Mucosa of stomach (tissue), 1 donor: ENCODE measurements around the gene ZNRF1.
"Not testable (repeated sequence)": the region's sequence is repeated elsewhere in the genome, so short reads cannot be mapped to it uniquely, and the experiment has no call there.

Experiments
- H3K27me3 ChIP-seq: one replicate; pipeline ENCODE4 v1.7.0; 2013; ENCODE audit warnings: mild to moderate bottlenecking, low read length; ENCODE audit not compliant: control insufficient read depth, insufficient read depth
- H3K36me3 ChIP-seq: one replicate; pipeline ENCODE4 v1.7.0; 2013; ENCODE audit warnings: low read length; ENCODE audit not compliant: control insufficient read depth, insufficient read depth
- H3K4me1 ChIP-seq: one replicate; pipeline ENCODE4 v1.7.0; 2013; ENCODE audit warnings: mild to moderate bottlenecking, low read length; ENCODE audit not compliant: control insufficient read depth, insufficient read depth
- H3K4me3 ChIP-seq: one replicate; pipeline ENCODE4 v1.7.0; 2013; ENCODE audit warnings: low read length
- H3K9ac ChIP-seq: one replicate; pipeline ENCODE4 v1.7.0; 2013; ENCODE audit warnings: mild to moderate bottlenecking, low read length, moderate library complexity
- H3K9me3 ChIP-seq: one replicate; pipeline ENCODE4 v1.7.0; 2013; ENCODE audit warnings: mild to moderate bottlenecking, low read length, moderate library complexity; ENCODE audit not compliant: control insufficient read depth
- donor health status: Pancreatic carcinoma.

ZNRF1 gene

DNA sequence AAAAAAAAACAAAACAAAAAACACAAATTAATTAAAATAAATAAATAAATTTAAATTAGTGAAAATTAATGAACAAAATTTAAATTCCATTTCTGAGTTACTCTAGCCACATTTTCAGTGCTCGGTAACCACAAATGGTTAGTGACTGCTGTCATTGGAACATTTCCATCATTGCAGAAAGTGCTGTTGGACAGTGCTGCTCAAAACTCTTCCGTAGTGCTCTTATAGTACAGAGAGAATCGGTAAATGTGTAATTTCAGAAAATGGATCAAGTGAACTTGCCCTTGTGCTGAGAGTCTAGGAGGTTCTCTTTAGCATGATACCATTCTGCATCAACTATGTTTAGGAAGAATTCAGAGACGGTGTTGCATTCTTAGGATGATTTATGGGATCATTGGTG is 23.7 kb downstream of the ZNRF1 start:
- Histone ChIP-seq H3K9me3 (no peaks in the 10 kb centered on the region), H3K9ac (no peak overlapping the region), H3K4me3 (no peak overlapping the region), H3K27me3 (no peaks in the 10 kb centered on the region), H3K36me3 (no peaks in the 10 kb centered on the region), H3K4me1 (peaks cover 23% of the 10 kb centered on the region)

DNA sequence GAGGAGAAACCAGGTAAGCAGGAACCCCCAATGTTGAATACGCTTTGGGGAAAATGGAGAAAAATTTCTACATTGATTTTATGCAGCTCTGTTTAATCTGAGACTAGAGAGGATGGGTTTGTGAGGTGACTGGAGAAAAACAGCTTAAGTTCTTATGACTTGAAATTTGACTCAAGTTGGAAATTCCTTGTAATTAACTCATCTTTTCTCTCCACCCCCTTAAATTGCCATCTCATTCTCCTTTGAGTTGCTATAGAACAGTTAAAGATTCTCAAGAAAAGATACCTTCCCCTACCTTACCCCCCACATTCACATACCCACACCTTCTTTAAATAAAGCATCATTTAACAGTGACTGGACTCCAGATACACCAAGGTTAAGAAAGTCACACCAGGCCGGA is 24.2 kb downstream of the ZNRF1 start:
- H3K9me3 ChIP-seq: no peaks in the 10 kb centered on the region
- H3K4me1 ChIP-seq: peaks cover 23% of the 10 kb centered on the region
- H3K9ac ChIP-seq: no peak overlapping the region
- no peaks in the 10 kb centered on the region for H3K27me3 ChIP-seq
- H3K4me3 ChIP-seq: no peak overlapping the region
- H3K36me3 ChIP-seq: no peaks in the 10 kb centered on the region

GRCh38 chr16:75024182-75024581 is 25.4 kb downstream of the ZNRF1 start:
- no peak overlapping the region for H3K9ac ChIP-seq
- no peak overlapping the region for H3K4me3 ChIP-seq
- H3K4me1 ChIP-seq: peaks cover 19% of the 10 kb centered on the region
- no peaks in the 10 kb centered on the region for H3K27me3 ChIP-seq
- no peaks in the 10 kb centered on the region for H3K36me3 ChIP-seq
- H3K9me3 ChIP-seq: no peaks in the 10 kb centered on the region

- H3K9ac ChIP-seq: no peak overlapping the region
- peaks cover 19% of the 10 kb centered on the region for H3K4me1 ChIP-seq
- no peaks in the 10 kb centered on the region for H3K9me3 ChIP-seq
- no peaks in the 10 kb centered on the region for H3K36me3 ChIP-seq
- no peaks in the 10 kb centered on the region for H3K27me3 ChIP-seq
- no peak overlapping the region for H3K4me3 ChIP-seq
These were observed 25.8 kb downstream of the ZNRF1 start for GRCh38 chr16:75024594-75024993.

GRCh38 chr16:75025761-75026160 is 26.9 kb downstream of the ZNRF1 start:
- Histone ChIP-seq H3K4me3 (no peak overlapping the region), H3K9me3 (no peaks in the 10 kb centered on the region), H3K4me1 (peaks cover 19% of the 10 kb centered on the region), H3K9ac (no peak overlapping the region), H3K36me3 (no peaks in the 10 kb centered on the region), H3K27me3 (no peaks in the 10 kb centered on the region)

GRCh38 chr16:75026239-75026891 is 27.5 kb downstream of the ZNRF1 start:
- H3K9ac ChIP-seq, H3K36me3 ChIP-seq, H3K4me3 ChIP-seq, H3K27me3 ChIP-seq, H3K9me3 ChIP-seq: not testable (repeated sequence)
- H3K4me1 ChIP-seq: peaks cover 19% of the 10 kb centered on the region

DNA sequence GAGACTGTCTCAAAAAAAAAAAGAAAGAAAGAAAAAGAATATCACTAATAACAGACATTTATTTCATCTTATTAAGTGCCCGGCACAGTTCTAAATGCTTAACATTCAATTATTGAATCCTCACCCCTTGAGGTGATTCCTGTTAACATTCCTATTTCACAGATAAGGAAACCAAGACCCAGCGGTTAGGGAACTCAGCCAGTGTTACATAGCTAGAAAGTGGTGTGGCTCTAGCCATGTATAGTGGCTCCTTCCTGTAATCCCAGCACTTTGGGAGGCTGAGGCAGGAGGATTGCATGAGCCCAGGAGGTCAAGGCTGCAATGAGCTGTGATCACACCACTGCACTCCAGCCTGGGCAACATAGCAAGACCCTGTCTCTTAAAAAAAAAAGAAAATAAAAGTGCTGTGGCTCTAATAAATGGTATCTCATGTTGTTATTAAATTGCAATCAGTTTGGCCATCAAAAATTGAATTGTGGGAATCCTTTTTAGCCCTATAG is 28.1 kb downstream of the ZNRF1 start:
- H3K27me3 ChIP-seq: no peaks in the 10 kb centered on the region
- H3K36me3 ChIP-seq: no peaks in the 10 kb centered on the region
- no peaks in the 10 kb centered on the region for H3K9me3 ChIP-seq
- no peak overlapping the region for H3K9ac ChIP-seq
- H3K4me1 ChIP-seq: peaks cover 19% of the 10 kb centered on the region
- no peak overlapping the region for H3K4me3 ChIP-seq

GRCh38 chr16:75027520-75028300 is 28.9 kb downstream of the ZNRF1 start:
- Histone ChIP-seq H3K27me3 (no peaks in the 10 kb centered on the region), H3K9ac (no peak overlapping the region), H3K4me3 (no peak overlapping the region), H3K36me3 (no peaks in the 10 kb centered on the region), H3K9me3 (no peaks in the 10 kb centered on the region), H3K4me1 (peaks cover 19% of the 10 kb centered on the region)

GRCh38 chr16:75028544-75029135 is 29.8 kb downstream of the ZNRF1 start:
- no peak overlapping the region for H3K4me3 ChIP-seq
- peaks cover 19% of the 10 kb centered on the region for H3K4me1 ChIP-seq
- no peak overlapping the region for H3K9ac ChIP-seq

DNA sequence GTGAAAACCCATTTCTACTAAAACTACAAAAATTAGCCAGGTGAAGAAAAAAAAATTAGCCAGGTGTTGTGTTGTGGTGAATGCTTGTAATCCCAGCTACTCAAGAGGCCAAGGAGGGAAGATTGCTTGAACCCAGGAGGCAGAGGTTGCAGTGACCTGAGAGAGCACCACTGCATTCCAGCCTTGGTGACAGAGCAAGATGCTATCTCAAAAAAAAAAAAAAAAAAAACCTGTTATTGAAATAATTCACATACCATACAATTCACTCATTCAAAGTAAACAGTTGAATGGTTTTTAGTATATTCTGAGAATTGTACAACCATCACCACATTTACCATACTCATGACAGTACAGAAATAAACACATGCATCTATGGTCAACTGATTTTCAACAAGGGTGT is 31.0 kb downstream of the ZNRF1 start:
- peaks cover 15% of the 10 kb centered on the region for H3K4me1 ChIP-seq
- no peak overlapping the region for H3K4me3 ChIP-seq
- no peaks in the 10 kb centered on the region for H3K36me3 ChIP-seq
- no peaks in the 10 kb centered on the region for H3K27me3 ChIP-seq
- H3K9me3 ChIP-seq: no peaks in the 10 kb centered on the region
- no peak overlapping the region for H3K9ac ChIP-seq

More at GRCh38 chr16:75028544-75029135, 29.8 kb downstream of the ZNRF1 start:
- Histone ChIP-seq H3K36me3 (no peaks in the 10 kb centered on the region), H3K27me3 (no peaks in the 10 kb centered on the region), H3K9me3 (no peaks in the 10 kb centered on the region)

GRCh38 chr16:75032655-75033054 is 33.8 kb downstream of the ZNRF1 start:
- Histone ChIP-seq H3K4me1 (peaks cover 5% of the 10 kb centered on the region), H3K9ac (no peak overlapping the region), H3K36me3 (no peaks in the 10 kb centered on the region), H3K27me3 (no peaks in the 10 kb centered on the region), H3K4me3 (no peak overlapping the region), H3K9me3 (no peaks in the 10 kb centered on the region)

DNA sequence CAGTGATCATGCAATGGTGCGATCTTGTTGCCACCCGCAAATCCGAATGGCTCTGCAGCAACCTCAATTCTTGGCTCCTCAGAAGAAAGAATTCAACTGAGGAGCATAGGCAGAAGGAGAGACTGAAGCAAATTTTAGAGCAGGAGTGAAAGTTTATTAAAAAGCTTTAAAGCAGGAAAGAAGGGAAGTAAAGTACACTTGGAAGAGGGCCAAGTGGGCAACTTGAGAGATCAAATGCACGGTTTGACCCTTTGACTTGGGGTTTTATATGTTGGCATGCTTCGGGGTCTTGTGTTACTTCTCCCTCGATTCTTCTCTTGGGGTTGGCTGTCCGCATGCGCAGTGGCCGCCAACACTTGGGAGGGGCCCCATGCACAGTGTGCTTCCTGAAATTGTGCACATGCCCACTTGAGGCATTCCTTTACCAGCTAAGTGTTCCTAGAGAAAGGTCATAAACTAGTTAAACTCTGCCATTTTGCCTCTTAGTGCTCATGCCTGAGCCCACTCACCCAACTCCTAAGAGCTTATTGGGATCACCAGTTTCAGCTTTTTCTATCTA is 36.7 kb downstream of the ZNRF1 start:
- Histone ChIP-seq H3K36me3 (no peaks in the 10 kb centered on the region), H3K27me3 (no peaks in the 10 kb centered on the region), H3K9me3 (peaks cover 3% of the 10 kb centered on the region), H3K4me3 (no peak overlapping the region), H3K9ac (no peak overlapping the region), H3K4me1 (no peaks in the 10 kb centered on the region)
